Embryonic facial prominence (tissue), 1 donor: ENCODE measurements around the gene PXMP2.
"Not testable (repeated sequence)": the region's sequence is repeated elsewhere in the genome, so short reads cannot be mapped to it uniquely, and the experiment has no call there.

Experiments
- DNase-seq: peaks from one replicate; pipeline ENCODE4 v3.0.0-alpha.2; 2016; ENCODE audit errors: extremely low spot score

The PXMP2 gene

DNA sequence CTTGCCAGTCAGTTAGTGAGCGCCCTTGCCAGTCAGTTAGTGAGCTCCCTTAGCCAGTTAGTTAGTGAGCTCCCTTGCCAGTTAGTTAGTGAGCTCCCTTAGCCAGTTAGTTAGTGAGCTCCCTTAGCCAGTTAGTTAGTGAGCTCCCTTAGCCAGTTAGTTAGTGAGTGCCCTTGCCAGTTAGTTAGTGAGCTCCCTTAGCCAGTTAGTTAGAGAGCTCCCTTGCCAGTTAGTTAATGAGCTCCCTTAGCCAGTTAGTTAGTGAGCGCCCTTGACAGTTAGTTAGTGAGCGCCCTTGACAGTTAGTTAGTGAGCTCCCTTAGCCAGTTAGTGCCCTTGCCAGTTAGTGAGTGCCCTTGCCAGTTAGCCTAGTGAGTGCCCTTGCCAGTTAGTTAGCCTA is 7.5 kb downstream of the PXMP2 start:
- not testable (repeated sequence) for DNase-seq

DNA sequence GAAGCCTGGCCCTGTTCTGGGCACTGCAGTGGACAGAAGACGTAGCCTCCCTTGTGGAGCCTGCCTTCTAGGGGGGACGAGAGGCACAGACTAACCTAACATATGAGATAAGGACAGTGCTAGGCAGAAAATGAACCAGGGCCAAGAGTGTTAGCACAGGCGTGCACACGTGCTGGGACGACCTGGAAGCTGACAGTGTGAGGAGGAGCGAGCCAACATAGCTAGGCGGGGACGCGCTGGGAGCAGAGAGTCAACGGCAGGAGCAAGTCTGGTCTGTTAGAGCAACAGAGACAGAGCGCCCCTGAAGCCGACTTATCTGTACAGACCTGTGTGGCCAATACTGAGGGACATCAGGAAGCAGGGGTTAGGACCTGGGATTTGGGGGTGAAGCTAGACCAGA is 8.0 kb downstream of the PXMP2 start:
- no peak for DNase-seq

DNA sequence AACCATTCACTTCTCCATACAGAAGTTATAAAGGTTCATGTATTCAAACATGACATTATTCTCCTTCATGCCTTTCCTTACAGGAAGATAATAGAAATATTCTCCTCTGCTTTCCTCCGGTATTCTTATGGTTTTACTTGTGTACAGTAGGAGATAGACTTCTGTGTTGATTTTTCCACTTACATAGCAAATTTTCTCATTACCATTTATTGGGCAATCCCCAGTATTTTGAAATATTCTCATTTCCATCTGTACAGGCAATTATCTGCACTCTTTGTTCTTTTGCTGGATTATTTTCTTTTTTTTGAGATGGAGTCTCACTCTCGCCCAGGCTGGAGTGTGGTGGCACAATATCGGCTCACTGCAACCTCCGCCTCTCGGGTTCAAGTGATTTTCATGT is 11.0 kb downstream of the PXMP2 start:
- no peak for DNase-seq

DNA sequence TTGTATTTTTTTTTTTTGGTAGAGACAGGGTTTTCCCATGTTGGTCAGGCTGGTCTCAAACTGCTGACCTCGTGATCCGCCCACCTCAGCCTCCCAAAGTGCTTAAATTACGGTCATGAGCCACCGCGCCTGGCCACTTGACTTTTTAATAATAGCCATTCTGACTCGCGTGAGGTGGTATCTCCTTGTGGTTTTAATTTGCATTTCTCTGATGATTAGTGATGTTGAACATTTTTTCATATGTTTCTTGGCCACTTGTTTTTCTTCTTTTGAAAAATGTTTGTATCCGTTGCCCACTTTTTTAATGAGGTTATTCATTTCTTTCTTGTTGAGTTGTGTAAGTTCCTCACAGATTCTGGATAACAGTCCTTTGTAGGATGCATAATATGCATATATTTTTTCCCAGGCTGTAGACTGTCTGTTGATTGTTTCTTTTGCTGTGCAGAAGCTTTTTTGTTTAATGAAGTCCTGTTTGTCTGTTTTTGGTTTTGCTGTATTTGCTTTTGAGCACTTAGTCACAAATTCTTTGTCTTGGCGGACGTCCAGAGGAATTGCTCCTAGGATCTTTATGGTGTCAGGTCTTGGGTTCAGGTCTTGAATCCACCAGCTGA is 12.9 kb downstream of the PXMP2 start:
- DNase-seq: no peak

DNA sequence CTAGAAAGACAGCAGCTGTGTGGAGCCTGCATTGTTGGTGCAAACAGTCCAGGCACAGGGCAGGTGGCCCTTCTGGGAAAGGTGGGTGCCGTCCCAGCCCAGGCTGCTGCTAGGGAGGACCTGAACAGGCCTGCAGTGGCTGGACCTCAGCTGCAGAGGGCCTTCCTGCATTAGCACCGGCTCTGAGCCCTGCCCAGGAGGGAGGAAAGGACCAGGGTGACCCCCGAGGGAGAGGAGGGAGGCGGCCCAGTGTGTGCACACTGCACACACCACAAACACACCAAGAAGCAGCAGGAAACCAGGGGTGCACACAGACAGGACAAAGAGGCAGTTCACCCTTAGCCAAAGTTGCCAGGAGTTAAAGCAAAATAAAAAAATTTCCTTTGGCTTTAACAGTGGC is 15.3 kb downstream of the PXMP2 start:
- DNase-seq: no peak

DNA sequence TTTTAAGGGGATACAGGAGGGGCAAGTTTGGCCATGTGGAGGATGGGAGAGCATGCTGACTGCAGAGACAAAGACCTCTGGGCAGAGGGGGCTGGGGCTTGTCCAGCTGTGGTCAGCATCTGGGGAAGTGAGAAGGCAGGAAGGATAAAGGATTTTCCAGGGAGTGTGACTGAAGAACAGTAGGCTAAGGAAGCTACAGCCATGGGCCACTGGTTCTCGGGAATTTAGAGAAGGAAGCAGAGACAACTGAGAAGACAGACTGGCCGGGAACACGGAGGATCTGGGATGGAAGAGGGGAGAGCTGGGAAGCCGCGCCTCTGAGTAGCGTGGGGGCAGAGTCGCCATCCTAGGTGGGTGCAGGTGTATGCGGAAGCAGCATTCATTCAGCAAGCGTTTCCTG is 16.3 kb downstream of the PXMP2 start:
- no peak for DNase-seq

DNA sequence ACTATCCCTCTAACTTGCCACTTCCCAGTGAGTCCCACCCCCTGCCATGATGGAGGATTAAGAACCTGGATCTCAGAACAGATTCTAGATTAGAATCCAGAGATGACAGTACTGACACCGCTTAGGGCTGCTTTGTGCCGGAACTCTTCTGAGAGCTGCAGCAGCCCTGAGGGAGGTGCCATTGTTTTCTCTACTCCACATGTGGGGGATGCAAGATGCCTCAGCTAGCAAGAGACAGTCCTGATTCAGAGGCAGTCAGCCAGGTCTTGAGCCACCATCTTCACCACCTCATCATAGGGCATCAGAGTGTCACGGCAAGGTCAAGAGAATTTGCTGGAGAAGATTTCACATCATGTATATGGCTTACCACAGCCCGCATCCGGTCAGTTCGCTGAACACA is 19.9 kb downstream of the PXMP2 start:
- no peak for DNase-seq

DNA sequence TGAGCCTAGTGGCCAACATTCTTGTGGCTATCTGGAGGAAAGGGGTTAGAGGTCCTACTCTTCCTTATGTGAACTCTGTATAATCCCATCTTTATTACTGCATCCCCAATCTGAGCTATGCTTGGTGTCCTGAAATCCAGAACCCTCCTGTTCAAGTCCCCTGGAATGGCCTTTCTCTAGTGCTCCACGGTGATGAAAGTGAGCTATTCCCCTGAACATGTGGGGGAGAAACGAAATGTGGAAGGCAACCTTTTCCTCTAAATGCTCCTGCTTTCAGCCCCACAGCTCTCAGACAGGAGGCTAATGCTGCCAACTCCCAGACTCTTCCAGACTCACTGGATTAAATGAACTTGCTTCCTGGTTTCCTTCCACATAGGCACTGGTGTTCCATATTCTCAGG is 20.8 kb downstream of the PXMP2 start:
- no peak for DNase-seq

DNA sequence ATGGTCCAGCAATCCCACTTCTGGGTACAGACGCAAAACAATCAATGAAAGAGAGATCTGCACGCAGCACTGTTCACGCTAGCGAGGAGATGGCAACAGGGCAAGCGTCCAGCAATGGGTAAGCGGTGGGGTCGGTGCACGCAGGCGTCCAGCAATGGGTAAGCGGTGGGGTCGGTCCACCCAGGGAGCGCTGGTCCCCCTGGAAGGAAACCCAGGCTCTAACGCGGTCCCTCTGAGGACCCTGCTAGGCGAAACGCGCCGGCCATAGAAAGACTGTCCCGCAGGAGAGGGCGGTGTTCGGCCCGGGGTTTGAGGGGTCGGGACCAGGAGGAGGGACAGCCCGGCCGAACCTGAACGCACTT is 22.6 kb downstream of the PXMP2 start:
- DNase-seq: no peak

DNA sequence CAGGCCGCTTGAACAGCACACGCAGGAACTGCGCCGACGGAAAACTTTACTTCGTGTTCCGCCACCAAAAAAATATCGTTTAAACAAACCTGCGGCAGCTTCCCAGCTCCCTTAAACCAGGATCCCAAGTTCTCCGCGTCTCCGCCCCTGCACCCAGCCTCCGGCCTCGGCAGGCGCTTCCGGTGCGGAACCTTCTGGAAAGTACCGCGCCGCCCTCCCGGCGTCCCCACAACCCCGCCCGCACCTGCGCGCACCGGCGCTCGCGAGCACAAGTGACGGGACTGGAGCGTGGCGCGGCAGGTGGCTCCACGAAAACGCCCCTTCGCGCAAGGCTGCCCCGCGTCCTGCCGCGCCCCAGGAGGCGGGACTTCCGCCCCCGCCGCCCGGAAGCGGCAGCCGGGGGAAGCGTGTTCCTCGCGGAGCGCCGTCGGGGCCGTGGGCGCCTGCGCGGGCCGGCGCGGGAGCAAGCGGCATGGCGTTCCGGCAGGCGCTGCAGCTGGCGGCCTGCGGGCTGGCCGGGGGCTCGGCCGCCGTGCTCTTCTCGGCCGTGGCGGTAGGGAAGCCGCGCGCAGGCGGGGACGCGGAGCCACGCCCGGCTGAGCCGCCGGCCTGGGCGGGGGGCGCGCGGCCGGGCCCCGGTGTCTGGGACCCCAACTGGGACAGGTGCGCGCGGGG is 23.2 kb downstream of the PXMP2 start, which contains the start of gene PGAM5:
Gene PGAM5, plus strand, starts transcription at position 438 of the 675 bp plus-strand sequence. Its CDS starts 35 bp downstream, at position 473.
- peak; percentile 45 for DNase-seq

DNA sequence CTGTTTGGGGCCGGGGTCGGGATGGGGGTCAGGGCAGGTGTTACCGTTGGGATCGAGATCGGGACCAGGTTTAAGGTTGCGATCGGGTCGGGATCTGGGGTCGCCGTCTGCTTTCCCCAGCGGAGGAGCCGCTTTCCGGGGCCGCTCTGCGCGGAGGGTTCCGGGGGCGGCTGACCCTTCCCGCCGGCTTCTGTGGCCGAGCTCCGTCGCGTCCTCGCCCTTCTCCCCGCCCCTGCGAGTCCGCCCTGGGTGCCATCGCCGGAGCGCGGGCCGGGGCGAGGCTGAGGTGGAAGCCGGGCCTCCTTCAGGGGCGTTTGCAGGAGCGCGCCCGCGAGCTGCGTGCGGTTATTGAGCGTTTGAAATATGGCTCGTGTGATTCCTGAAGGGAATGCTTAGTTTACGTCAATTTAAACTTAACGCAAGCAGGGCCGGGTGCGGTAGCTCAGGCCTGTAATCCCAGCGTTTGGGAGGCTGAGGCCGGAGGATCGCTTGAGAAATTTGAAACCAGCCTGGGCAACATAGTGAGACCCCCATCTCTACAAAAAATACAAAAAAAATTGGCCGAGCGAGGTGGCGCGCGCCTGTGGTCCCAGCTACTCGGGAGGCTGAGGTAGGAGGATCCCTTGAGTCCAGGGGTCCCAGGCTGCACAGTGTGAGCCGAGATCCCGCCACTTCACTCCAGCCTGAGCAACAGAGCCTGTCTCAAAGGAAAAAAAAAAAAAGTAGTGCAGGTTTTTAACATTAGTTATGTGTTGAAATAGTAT is 23.9 kb downstream of the PXMP2 start:
- DNase-seq: no peak

DNA sequence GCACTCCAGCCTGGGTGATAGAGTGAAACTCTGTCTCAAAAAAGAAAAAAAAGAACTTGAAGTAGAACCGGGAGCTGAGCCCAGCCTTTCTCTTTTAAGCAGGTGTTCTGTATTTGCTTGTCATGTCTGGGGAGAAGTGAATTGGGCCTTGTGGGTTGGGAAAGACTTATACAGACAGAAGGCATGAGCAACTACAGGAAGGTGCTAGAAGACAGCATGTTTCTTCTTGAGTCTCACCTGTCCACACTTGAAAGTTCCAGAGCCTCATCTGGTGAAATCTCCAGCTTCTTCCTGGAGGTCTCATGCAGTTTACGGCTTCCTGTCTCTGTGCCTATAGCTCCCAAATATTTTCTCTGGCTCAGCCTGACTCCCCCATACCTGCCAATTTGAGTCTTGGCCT is 25.7 kb downstream of the PXMP2 start:
- no peak for DNase-seq

DNA sequence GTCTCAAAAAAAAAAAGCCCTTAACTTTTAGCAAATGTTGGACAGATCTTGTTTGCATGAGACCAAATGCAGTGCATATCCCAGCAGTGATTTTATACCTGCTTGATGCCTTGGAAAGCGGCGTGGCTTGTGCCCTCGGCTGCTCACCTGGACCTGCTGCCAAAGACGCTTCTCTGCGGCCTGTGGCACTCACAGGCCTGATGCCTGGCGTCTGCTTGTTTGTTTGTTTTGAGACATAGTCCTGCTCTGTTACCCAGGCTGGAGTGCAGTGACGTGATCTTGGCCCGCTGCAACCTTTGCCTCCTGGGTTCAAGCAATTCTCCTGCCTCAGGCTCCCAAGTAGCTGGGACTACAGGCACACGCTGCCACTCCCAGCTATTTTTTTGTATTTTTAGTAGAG is 28.5 kb downstream of the PXMP2 start:
- DNase-seq: no peak

DNA sequence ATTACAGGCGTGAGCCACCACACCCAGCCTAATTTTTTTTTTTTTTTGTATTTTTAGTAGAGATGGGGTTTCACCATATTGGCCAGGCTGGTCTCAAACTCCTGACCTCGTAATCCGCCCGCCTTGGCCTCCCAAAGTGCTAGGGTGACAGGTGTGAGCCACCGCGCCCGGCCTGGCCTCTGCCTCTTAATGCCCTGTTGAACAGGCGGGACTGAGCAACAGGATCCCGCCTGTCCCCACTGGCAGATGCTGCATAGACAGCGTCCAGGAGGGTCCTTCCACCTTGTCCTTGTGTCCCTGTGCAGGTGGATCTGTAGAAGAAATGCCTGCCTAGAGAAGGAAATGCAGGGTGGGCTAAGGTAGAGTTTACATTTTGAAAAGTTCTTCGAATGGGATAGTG is 29.0 kb downstream of the PXMP2 start:
- no peak for DNase-seq

DNA sequence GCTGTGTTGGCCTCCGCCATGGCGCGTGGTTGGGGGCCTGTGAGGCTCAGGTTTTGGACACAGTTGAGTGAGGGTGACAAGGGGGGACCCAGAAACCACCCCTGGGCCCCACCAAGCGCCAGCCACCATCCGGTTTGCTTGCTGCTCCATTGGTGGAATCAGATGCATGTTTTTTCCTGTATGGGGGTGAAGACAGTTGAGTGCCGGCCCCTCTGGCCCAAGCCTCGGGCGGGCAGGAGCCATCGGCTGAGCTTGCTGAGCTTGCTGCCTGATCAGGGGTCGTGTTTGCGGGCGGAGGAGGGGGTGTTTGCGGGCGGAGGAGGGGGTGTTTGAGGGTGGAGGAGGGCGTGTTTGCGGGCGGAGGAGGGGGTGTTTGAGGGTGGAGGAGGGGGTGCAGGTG is 29.6 kb downstream of the PXMP2 start:
- no peak for DNase-seq

DNA sequence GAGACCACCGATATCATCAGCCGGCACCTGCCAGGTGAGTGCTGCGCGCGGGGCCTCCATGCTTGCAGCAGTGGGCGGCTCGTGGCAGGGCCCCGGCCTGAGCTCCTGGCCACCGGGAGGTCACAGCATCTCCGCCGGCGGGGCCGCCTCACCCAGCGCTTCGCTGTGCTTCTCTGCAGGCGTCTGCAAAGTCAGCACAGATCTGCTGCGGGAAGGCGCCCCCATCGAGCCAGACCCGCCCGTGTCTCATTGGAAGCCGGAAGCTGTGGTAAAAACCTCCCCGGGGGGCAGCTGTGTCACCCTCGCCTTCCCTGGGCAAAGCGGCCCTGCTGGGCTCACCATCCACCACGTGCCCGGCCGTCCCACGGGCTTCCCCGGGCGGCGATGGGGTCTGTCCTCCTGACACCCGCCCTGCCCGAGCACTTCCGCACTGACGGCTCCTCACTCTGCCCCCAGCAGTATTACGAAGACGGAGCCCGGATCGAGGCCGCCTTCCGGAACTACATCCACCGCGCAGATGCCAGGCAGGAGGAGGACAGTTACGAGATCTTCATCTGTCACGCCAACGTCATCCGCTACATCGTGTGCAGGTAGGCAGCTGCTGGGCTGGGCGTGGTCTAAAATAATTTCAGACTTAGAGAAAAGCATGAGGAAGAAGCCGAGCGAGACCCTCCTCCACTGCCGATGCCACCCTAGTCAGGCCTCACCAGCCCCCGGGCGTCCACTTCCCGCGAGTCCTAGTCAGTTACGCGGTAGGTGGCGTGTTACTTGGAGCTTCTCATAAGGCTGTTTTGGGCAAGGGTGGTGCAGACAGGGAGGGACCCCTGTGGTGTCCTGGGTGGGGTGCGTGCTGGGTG is 30.4 kb downstream of the PXMP2 start:
- no peak for DNase-seq

DNA sequence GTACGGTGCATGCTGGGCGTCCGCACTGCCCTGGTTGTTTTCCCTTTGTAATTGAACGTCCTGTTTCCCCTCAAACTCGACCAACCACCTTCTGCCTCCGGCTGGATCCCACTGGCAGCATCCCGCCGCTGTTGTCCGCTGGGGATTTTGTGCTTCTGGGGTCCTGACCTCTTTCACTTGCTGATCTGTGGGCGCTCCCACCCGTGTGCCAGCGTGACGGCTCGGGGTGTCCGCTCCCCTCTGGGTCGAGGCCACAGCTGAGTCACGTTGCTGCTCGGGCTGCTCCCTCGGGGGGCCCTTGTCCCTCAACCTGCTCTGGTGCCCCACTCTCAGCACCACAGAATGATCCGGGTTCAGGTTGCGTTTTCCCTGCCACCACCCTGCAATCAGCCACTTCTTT is 31.3 kb downstream of the PXMP2 start:
- no peak for DNase-seq

DNA sequence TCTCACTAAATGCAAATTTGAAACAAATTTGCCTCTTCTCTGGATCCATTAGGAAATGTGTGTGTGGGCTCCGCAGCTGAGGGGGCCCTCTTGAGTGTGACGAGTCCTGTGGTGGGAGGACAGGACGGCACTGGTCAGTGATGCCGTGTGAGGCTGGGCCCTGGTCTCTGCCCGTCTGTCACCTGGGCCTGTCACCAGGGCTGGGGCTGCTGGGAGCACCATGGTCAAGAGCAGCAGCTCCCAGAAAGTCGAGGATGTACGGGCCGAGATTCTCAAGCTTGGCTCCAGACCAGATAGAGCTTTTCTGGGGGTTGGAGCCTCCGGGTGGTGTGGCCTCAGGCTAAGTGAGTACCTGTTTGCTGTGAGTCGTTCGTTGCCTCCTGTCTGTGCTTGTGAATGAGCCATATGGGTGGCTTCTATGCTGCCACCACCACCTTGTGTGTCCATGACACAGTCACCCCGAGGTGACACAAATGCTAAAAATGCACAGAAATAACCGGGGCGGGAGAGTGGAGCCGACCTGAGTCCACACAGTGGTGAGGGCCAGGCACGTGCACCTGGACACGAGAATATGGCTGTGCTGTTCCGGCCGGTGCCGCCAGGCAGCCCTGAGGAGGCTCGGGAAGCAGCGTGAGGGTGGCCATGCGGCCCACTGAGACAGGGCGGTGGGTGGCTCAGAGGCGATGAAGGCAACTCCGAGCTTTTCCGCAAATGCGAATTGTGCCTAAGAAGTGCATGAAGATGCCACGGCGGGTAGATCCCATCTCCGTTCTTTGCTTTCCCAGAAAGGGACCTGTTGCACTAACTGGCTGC is 32.0 kb downstream of the PXMP2 start:
- DNase-seq: no peak

DNA sequence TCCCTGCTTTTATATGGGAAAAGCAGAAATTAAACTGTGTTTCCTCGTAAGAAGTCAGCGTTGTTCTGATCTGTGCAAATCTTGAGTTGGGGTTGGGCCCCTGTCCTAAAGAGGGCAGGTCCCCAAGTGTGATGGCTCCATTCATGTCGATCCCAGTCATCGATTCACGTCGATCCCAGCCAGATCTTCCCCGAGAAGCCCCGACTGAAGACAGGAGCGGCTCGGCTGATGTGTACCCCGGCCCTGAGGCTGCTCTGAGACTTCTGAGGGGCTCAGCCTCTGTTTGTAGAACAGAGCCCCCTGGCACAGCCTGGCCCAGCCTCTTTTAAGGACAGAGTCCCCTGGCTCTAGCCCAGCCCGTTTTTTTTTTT is 32.6 kb downstream of the PXMP2 start:
- DNase-seq: no peak

DNA sequence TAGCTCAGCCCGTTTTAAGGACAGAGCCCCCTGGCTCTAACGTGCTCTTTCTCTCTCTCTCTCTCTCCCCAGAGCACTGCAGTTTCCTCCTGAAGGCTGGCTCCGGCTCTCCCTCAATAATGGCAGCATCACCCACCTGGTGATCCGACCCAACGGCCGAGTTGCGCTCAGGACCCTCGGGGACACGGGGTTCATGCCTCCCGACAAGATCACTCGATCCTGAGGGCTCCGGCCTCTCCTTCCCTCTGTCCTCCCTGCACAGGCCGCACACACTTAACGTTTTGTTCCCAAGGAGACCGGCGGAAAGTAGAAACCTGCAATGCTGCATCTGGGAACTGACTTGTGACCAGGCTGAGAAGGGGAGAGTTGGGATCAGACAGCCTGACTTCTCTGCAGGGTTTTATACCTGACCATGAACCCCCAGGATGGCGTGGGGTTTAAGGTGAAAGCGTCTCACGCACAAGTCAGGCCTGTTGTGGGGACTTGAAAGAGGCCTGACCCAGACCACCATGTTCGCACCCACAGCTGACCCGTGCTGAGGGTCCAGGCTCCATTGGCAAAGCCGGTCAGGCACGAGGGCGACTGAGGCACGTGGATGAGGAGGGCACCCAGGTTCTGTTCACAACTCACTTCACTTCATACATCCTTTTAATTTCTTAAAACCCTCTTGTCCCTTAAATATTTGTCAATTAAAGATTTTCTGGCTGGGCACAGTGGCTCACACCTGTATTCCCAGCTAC is 33.4 kb downstream of the PXMP2 start:
- DNase-seq: no peak
